Stimulated activated CD4-positive, alpha-beta T cell treated with anti-CD3 and anti-CD28 coated beads, Interleukin-1b, Interleukin-23, amount 100 ng/mL, for 1 hour (primary cell): ENCODE results near the gene MTSS2.
"Not testable (repeated sequence)": the region's sequence is repeated elsewhere in the genome, so short reads cannot be mapped to it uniquely, and the experiment has no call there.

Experiments used
- DNase-seq, 2 donors: peaks; one replicate each; pipeline ENCODE4 v3.0.0-alpha.2; 2020; ENCODE audit warnings: low read depth in 2 of 2

MTSS2 gene

DNA sequence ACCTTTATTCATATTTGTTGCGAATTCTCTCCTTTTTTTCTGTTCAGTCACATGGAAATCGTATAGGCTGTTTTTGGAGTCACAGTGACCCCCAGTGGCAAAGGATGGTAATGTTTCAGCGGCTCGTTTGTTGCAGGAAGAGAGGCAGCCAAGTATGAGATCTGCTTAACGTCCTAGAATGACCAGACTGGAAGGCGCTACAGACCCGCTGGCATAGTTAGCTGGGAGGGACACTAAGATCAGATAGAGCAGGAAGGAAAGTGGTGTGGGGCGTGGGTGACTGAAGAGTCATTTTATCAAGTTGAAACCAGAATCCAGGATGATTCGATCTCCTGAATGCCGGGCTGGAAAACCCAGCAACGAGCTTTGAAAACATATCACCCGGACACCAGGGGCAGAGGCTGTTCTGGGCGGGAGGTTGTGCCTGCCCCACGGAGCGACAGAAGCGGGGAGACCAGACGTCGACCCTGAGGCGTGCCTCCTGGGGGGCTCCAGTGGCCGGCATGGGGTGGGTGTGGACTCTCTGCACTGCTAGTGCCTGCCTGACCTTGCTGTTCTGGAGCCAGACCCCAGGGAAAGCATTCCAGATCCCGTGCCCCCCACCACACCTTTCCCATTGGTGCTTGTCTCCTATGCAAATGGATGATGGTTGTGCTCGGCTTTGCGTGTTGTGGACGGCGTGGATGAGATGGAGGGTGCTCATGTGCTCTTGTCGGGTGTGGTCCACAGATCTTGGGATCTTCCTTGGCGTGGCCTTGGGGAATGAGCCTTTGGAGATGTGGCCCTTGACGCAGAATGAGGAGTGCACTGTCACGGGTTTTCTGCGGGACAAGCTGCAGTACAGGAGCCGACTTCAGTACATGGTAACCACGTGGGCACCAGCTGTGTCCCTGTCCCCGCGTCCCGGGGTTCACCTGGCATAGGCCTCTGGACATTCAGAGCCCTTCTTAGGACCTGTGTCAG lies 31.8 kb downstream of the MTSS2 start:
- peak; percentile 54 to 77 for DNase-seq

DNA sequence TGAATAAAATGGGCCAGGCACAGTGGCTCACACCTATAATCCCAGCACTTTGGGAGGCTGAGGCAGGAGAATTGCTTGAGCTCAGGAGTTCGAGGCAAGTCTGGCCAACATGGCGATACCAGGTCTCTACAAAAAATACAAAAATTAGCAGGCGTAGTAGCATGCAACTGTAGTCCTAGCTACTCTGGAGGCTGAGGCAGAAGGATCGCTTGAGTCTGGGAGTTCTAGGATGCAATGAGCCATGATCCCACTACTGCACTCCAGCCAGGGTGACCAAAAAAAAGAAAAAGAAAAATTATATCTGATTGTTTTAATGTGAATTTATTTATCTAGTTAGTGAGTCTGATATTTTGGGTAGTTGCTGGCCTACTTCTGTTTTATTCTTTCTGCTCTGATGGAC lies 32.4 kb downstream of the MTSS2 start:
- DNase-seq: no peak

DNA sequence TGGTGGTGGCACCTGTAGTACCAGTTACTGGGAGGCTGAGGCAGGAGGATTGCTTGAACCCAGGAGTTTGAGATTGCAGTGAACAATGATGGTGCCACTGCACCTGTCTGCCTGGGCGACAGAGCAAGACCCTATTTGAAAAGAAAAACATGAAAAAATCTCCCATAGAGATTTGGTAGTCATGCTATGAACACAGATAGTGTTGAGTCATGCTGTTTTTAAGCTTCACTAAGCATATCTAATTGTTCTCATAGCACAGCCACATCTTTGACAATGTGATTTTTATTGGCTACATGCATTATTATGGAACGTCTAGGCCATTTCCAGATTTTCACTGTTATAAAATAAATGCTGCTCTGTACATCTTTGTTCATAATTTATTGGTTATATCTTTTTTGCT lies 33.5 kb downstream of the MTSS2 start:
- no peak for DNase-seq

GRCh38 chr16:70651524-70651923 lies 34.3 kb downstream of the MTSS2 start:
- DNase-seq: no peak

GRCh38 chr16:70650216-70650615 lies 35.6 kb downstream of the MTSS2 start:
- no peak for DNase-seq

DNA sequence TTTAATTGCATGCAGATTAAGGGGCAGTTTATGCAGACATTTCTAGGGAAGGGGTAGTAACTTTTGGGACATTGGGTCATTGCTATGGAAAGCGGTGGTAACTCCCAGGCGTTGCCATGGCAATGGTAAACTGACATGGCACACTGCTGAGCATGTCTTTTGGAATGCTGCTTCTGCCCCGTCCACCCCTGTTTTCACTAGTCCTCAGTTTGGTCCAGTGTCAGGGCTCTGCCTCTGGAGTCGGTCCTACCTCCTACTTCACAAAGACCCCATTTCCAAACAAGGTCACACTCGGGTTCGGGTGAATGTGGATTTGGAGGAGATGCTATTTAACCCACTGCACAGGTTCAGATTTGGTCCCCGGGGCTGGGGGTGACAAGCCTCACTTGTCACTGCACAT lies 36.6 kb downstream of the MTSS2 start:
- DNase-seq: no peak

GRCh38 chr16:70648606-70649005 lies 37.2 kb downstream of the MTSS2 start:
- DNase-seq: no peak

- DNase-seq: no peak
Observed at GRCh38 chr16:70647441-70648359, 38.2 kb downstream of the MTSS2 start.

DNA sequence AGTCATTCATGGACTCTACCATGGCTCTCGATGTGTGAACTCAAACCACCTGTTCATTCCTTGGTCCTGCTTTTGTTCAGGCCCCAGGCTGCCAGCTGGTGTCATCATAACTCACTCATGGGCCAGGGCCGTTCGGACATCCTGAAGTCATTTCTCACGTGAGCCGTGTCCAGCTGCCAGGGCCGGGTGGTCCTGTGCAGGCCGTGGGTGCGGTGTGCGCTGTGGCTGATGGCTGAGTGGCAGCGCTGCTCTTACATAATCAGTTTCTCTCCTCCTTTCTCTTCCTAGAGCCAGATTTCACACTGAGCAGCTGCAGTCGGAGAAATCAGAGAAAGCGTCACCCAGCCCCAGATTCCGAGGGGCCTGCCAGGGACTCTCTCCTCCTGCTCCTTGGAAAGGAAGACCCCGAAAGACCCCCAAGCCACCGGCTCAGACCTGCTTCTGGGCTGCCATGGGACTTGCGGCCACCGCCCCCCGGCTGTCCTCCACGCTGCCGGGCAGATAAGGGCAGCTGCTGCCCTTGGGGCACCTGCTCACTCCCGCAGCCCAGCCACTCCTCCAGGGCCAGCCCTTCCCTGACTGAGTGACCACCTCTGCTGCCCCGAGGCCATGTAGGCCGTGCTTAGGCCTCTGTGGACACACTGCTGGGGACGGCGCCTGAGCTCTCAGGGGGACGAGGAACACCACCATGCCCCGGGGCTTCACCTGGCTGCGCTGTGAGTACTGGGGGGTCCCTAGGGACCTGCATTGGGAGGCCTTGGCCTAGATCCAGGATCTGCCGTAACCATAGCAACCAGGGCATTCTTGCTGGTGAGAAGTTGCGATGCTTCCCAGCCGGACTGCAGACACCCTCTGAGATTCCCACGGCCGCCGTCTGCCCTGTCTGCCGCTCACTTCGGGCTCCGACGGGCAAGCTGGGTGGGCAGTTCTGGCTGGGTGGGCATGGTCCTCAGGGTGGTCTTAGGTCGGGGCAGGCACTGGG lies 39.3 kb downstream of the MTSS2 start, which contains the start of gene IL34:
IL34 (plus strand) TSS at position 300 of the 982 bp plus-strand sequence; CDS start at position 689, 389 bp downstream.
- no peak for DNase-seq

DNA sequence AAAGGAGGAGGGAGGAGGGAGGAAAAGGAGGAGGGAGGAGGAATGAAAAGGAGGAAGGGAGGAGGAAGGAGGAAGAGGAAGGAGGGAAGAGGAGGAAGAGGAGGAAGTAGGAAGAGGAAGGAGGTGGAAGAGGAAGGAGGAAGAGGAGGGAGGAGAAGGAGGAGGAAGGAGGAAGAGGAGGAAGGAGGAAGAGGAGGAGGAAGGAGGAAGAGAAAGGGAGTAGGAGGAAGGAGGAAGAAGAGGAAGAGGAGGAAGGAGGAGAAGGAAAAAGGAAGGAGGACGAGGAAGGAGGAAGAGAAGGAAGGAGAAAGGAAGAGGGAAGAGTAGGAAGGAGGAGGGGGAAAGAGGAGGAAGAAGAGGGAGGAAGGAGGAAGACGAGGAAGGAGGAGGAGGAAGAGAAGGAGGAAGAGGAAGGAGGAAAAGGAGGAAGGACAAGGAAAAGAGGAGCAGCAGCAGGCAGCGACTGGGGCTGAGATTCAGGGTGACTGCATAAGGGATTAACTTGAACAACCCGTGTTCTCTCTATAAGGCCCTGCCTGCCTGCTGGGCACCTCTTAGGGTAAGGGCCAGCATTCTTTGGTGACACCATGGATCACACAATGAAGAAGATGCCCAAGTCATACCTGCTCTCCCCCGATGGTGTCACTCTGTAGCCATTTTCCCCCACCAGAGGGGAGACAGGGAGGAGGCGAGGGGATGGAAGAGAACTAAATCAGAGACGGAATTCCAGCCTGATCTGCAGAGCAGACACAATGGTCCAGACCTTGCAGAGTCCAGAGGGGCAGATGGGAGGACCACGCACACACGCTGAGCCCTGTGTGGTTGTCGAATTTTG lies 40.9 kb downstream of the MTSS2 start:
- DNase-seq: no peak

- DNase-seq: not testable (repeated sequence)
Observed at GRCh38 chr16:70643264-70643663, 42.6 kb downstream of the MTSS2 start.

GRCh38 chr16:70642633-70643032 lies 43.2 kb downstream of the MTSS2 start:
- DNase-seq: no peak

DNA sequence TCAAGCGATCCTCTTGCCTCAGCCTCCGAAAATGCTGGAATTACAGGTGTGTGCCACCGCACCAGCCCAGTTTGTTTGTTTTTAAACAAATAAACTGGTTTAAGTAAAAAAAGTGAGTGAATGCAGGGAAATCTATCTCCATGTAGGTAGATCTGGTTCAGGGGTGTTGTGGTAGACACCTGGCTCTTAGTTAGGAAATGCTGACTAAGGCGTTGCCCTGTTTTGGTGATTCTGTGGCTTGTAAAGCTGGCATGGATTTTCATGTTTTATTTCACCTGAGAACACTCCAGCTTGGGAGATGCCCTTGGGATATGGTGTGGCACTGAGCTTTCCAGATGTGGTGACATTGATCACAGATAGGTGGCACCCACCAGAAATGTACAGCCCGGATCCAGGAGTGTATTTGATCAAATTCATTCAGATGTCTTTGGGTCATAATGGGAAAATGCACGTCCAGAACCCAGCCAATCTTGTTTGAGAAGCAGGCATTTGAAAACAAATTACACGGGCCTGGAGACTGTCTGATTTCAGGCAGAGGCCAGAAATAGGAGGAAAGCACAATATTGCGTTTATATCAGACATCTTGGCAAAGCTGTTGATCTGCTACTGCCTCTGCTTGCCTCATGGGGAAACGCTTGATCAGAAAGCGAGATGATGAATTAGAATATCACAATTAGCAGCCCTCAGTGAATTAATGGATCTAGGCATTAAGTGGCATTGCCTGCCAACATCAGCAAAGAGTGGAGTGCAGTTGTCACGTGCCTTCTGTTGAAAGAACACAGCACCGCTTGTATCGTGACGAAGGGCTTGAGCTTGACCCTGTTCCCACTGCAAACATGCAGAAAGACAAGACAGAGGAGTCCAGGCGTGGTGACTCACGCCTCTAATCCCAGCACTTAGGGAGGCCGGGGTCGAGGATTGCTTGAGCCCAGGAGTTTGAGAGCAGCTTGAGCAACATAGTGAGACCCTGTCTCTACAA lies 46.8 kb downstream of the MTSS2 start:
- no peak for DNase-seq
